ENCODE results near the gene PNPO.

PNPO gene

DNA sequence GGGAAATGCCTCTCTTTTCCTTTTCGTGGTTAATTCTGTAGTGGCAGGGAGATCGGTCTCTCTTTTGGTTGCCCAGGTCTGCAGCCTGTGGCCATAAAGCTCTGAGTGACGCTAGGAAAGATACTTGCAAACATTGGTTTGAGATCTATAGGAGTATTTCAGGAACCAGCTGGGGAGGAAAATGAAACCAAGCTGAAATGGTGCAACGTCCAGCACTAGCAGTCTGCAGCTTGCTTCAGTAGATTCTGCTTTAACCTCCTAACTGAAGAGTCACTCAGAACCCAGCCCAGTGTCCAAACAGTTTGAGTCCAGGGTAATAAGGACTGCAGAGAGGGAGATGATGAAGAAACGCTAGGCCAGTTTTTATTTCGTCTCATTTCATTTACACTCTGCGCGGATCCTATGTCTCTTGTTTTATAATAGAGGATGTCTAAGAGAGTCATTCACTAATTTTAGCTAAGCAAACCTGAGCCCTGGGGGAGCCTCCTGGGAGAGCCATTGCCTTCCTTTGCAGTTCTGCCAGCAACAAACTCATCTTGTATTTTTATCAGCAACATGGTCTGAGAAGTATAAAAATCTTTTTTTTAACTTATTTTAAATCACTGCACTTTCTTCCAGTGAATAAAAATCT, 33.3 kb upstream of the PNPO start:
- Histone ChIP-seq H3F3A (ENCODE audit: insufficient read depth, low read length) (no peaks in the 10 kb centered on the region), H2AFZ (ENCODE audit: low read length) (no peak overlapping the region), H3K27me3 (replicated peaks; ENCODE audit: insufficient read depth, low read length) (no peaks in the 10 kb centered on the region), H3K9ac (ENCODE audit: low read length) (no peak overlapping the region), H3K4me2 (ENCODE audit: low read depth, low read length) (peak overlapping the region; percentile 46), H3K79me2 (ENCODE audit: low read length) (peaks cover 34% of the 10 kb centered on the region), H3K4me1 (ENCODE audit: low read length) (no peaks in the 10 kb centered on the region), H3K9me3 (replicated peaks; ENCODE audit: insufficient read depth, low read length) (no peaks in the 10 kb centered on the region), H3K4me3 (ENCODE audit: low read length) (no peak overlapping the region), H3K27ac (ENCODE audit: low read length) (no peak overlapping the region), H4K20me1 (ENCODE audit: insufficient read depth, low read length) (no peaks in the 10 kb centered on the region; the same call in 1 of the 2 replicates), H3K36me3 (replicated peaks; ENCODE audit: insufficient read depth, low read length) (no peaks in the 10 kb centered on the region), H3K9me2 (replicated peaks; ENCODE audit: insufficient read depth, low read length) (no peaks in the 10 kb centered on the region)
- DNase-seq: peak; percentile 18
- TF ChIP-seq EZH2phosphoT487 (IDR thresholded peaks at IDR 0.05; ENCODE audit: low read length): no peak
- TF ChIP-seq, protein P1, sequence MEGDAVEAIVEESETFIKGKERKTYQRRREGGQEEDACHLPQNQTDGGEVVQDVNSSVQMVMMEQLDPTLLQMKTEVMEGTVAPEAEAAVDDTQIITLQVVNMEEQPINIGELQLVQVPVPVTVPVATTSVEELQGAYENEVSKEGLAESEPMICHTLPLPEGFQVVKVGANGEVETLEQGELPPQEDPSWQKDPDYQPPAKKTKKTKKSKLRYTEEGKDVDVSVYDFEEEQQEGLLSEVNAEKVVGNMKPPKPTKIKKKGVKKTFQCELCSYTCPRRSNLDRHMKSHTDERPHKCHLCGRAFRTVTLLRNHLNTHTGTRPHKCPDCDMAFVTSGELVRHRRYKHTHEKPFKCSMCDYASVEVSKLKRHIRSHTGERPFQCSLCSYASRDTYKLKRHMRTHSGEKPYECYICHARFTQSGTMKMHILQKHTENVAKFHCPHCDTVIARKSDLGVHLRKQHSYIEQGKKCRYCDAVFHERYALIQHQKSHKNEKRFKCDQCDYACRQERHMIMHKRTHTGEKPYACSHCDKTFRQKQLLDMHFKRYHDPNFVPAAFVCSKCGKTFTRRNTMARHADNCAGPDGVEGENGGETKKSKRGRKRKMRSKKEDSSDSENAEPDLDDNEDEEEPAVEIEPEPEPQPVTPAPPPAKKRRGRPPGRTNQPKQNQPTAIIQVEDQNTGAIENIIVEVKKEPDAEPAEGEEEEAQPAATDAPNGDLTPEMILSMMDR (IDR thresholded peaks at IDR 0.05; ENCODE audit: low read length): no peak
- TF ChIP-seq EZH2 (optimal IDR thresholded peaks at IDR 0.05; ENCODE audit: low read depth, low read length): no peak

DNA sequence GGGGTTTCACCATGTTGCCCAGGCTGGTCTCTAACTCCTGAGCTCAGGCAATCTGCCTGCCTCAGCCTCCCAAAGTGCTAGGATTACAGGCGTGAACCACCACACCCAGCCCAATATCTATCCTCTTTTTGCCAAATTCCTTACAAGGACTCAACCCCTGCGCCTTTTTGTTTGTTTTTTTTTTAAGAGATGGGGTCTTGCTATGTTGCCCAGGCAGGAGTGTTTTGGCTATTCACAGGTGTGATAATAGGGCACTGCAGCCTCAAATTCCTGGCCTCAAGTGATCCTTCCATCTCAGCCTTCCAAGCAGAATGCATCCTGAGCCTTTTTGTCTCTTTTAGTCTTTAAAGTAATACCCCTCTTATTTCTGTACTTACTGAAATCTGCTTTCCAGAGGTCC, 28.3 kb upstream of the PNPO start:
- Histone ChIP-seq H3K79me2 (ENCODE audit: low read length) (peaks cover 15% of the 10 kb centered on the region), H3F3A (ENCODE audit: insufficient read depth, low read length) (0 out of 2 replicates have a peak, but pooled peaks cover 3% of the 10 kb centered on the region), H3K36me3 (replicated peaks; ENCODE audit: insufficient read depth, low read length) (no peaks in the 10 kb centered on the region), H3K9ac (ENCODE audit: low read length) (no peak overlapping the region), H3K9me2 (replicated peaks; ENCODE audit: insufficient read depth, low read length) (no peaks in the 10 kb centered on the region), H3K4me1 (ENCODE audit: low read length) (no peaks in the 10 kb centered on the region), H4K20me1 (ENCODE audit: insufficient read depth, low read length) (no peaks in the 10 kb centered on the region; the same call in 1 of the 2 replicates), H3K4me2 (ENCODE audit: low read depth, low read length) (no peak overlapping the region), H3K9me3 (replicated peaks; ENCODE audit: insufficient read depth, low read length) (no peaks in the 10 kb centered on the region), H3K27ac (ENCODE audit: low read length) (no peak overlapping the region), H3K4me3 (ENCODE audit: low read length) (no peak overlapping the region), H3K27me3 (replicated peaks; ENCODE audit: insufficient read depth, low read length) (no peaks in the 10 kb centered on the region), H2AFZ (ENCODE audit: low read length) (no peak overlapping the region)
- TF ChIP-seq, protein P1 (IDR thresholded peaks at IDR 0.05; ENCODE audit: low read length): no peak
- TF ChIP-seq EZH2 (optimal IDR thresholded peaks at IDR 0.05; ENCODE audit: low read depth, low read length) (no peak), EZH2phosphoT487 (IDR thresholded peaks at IDR 0.05; ENCODE audit: low read length) (no peak)
- no peak for DNase-seq

DNA sequence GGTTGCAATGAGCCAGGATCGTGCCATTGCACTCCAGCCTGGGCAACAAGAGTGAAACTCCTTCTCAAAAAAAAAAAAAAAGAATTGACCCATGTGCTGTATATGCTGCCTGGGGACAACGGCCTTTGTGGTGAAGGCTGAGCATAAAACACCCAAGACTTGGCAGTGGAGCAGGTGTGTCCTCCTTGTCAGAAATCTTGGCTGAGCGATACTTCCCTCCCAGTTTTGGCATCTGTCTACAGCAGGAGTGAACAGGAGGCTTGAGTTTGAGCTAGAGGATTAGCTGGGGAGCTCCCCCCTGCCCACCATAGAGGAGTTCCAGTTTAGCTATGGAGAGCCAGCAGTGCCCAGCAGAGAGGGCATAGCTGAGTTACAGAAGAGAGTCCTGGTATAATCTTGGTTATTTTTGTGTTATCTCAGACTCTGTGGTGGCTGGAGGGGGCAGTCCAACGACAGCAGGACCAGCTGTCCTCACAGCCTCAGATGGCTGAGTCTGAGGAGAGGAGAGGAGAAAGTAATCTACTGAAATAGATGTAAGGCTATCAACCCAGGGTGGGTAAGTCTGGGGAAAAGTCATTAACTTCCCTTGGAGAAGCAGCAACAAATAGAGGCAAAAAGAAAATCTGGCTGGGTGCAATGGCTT, 26.9 kb upstream of the PNPO start:
- H3K9ac ChIP-seq (ENCODE audit: low read length): no peak overlapping the region
- 0 out of 2 replicates have a peak, but pooled peaks cover 3% of the 10 kb centered on the region for H3F3A ChIP-seq (ENCODE audit: insufficient read depth, low read length)
- DNase-seq: no peak
- no peaks in the 10 kb centered on the region; the same call in 1 of the 2 replicates for H4K20me1 ChIP-seq (ENCODE audit: insufficient read depth, low read length)
- H2AFZ ChIP-seq (ENCODE audit: low read length): no peak overlapping the region
- TF ChIP-seq EZH2phosphoT487 (IDR thresholded peaks at IDR 0.05; ENCODE audit: low read length): no peak
- TF ChIP-seq EZH2 (optimal IDR thresholded peaks at IDR 0.05; ENCODE audit: low read depth, low read length): no peak
- TF ChIP-seq, protein P1 (IDR thresholded peaks at IDR 0.05; ENCODE audit: low read length): no peak
- H3K4me2 ChIP-seq (ENCODE audit: low read depth, low read length): no peak overlapping the region
- no peaks in the 10 kb centered on the region for H3K9me2 ChIP-seq (replicated peaks; ENCODE audit: insufficient read depth, low read length)
- H3K79me2 ChIP-seq (ENCODE audit: low read length): peaks cover 8% of the 10 kb centered on the region
- no peak overlapping the region for H3K27ac ChIP-seq (ENCODE audit: low read length)
- no peaks in the 10 kb centered on the region for H3K9me3 ChIP-seq (replicated peaks; ENCODE audit: insufficient read depth, low read length)
- H3K4me1 ChIP-seq (ENCODE audit: low read length): no peaks in the 10 kb centered on the region
- H3K4me3 ChIP-seq (ENCODE audit: low read length): no peak overlapping the region
- H3K36me3 ChIP-seq (replicated peaks; ENCODE audit: insufficient read depth, low read length): no peaks in the 10 kb centered on the region
- H3K27me3 ChIP-seq (replicated peaks; ENCODE audit: insufficient read depth, low read length): no peaks in the 10 kb centered on the region
